T follicular helper cell (primary cell): Measurements from ENCODE around the gene USH2A.

Source experiments
- DNase-seq: peaks from one replicate; pipeline ENCODE4 v3.0.0-alpha.2; 2020; ENCODE audit warnings: low read depth

The USH2A gene

GRCh38 chr1:215863796-215864195 lies 559.5 kb downstream of the USH2A start:
- DNase-seq, result no peak

- DNase-seq, result no peak
These were observed 562.4 kb downstream of the USH2A start for GRCh38 chr1:215860833-215861232.

- no peak for DNase-seq
These were observed 565.9 kb downstream of the USH2A start for GRCh38 chr1:215857317-215857716.

DNA sequence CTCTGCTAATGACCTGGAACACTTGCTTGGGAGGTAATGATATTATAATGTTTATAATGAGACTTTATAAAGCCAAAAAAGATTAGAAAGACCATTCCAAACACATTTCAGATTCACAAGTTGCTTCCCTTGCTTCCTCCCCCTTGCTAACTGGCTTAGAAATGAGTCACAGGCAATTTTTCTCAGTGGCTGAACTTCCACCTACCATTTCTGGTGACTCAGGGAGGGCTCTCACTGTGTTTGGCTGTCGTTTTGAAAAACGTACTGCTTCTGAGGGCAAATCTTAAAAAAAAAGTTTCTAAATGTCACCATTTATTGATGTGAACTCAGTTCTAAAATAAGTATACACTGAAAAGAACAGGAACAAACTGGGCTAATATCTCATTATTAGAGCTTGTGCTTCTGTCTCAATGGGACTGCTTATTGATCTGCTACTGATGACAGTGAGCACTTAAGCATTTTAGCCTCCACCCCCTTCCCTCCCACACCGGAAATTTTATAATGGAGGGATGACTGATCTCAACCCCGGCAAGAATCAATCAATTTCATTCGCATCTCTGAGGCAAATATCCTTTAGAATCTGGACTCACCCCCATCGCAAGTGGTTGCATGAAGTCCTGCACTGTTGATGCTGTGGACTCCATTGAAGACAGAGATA lies 577.9 kb downstream of the USH2A start:
- no peak for DNase-seq

- DNase-seq, result no peak
These were observed 578.5 kb downstream of the USH2A start for GRCh38 chr1:215844777-215845176.

- DNase-seq, result no peak
These were observed 579.0 kb downstream of the USH2A start for GRCh38 chr1:215844266-215844665.

DNA sequence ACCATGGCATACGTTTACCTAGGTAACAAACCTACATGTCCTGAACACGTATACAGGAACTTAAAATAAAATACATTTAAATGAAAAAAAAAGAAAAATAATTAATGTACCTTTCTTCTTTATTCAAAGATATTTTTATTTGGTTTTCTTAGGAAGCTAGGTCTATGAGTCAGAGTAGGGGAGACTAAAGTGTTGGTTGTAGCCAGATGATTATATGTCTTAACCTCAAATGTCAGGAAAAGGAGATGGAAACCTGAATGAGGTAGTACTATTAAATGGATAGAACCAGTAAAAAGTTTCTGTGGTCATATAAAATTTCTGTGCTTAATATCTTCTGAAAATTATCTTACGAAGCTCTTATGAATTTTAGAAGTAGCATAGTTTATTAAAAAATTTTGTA lies 580.3 kb downstream of the USH2A start:
- DNase-seq, result no peak

DNA sequence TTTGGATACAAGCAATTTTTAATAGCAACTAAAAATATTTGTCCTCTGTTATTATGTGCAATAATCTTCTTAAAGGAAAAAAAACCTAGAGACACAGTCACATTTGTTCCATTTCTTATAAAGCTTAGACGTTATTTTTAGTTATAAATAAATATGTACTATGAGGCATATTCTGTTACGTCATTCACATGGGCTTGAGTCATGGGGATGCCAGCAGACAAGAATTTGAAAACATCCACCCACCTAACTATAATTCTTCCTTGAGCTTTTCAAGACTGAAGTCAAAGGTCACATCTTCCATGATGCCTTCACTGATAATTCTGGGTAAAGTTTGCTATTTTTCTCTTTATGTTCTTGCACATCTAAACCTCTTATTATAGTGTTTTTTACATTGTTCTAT lies 587.3 kb downstream of the USH2A start:
- DNase-seq, result no peak

DNA sequence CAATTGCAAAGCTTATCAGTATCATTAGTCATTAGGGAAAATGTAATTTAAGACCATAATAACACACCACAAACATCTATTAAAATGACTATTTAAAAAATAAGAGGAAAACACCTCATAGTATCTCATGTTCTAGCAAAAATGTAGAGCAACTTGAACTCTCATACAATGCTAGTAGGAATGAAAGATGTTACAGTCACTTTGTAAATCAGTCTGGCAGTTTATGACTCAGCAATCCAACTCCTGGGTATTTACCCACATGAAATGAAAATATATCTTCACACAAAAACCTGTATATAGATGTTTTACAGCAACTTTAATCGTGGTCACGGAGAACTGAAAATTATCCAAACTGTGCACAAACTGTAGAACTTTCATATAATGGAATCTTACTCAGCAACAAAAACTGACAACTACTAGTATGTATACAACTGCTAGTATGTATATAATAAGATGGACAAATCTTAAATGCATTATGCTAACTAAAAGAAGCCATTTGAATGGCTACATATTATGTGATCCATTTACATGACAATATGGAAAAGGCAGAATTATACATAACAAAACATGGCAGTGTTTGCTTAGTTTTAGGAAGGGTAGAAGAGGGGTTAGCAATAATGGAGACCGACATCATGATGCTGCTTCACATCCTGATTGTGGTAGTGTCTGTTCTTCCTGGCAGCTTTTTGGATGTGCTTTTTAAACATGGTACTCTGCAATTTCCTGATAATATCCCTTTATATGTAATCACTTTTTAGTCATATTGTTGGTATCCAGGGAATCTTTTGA lies 589.1 kb downstream of the USH2A start:
- DNase-seq, result no peak

GRCh38 chr1:215830226-215830810 lies 592.9 kb downstream of the USH2A start:
- DNase-seq, result no peak

- DNase-seq, result no peak
These were observed 598.2 kb downstream of the USH2A start for GRCh38 chr1:215825056-215825455.

DNA sequence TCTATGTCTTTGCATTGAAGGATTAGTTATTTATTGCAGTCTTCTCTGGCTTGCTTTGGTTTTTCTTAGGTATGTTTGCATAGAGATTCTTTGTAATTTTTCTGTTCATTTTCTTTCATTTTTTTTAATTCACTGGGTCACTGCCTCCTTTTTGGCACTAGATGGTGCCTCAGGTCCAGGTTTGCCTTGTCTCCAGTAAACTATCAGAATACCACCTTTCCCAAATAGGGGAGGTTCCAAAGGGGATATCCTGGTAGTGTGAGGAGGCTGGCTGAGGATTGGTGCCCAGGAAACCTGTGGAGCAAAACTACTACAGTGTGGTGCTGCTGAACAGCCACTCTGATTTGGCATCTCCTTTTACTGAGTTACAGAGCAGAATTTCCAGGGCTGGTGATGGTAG lies 599.0 kb downstream of the USH2A start:
- no peak for DNase-seq

DNA sequence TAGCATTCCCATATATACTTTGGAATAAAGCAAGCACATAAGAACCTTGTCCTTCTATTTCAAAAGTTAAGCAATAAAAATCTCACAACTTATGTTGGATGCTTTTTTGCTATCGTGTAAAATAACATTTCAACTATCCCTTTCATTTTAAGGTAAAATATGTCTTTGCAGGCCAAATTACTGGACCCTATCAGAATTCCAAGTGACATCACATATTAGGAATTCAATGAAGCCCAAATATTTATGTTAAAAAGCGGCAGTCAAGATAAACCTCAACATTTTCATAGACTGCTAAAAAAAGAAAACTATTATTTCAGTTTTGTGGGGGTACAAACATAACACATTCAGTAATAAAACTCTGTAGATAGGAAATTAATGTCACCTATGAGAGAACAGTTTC lies 604.1 kb downstream of the USH2A start:
- no peak for DNase-seq

- no peak for DNase-seq
These were observed 615.3 kb downstream of the USH2A start for GRCh38 chr1:215807911-215808436.

- DNase-seq, result no peak
These were observed 616.0 kb downstream of the USH2A start for GRCh38 chr1:215807218-215807617.

GRCh38 chr1:215797859-215798258 lies 625.4 kb downstream of the USH2A start:
- no peak for DNase-seq

DNA sequence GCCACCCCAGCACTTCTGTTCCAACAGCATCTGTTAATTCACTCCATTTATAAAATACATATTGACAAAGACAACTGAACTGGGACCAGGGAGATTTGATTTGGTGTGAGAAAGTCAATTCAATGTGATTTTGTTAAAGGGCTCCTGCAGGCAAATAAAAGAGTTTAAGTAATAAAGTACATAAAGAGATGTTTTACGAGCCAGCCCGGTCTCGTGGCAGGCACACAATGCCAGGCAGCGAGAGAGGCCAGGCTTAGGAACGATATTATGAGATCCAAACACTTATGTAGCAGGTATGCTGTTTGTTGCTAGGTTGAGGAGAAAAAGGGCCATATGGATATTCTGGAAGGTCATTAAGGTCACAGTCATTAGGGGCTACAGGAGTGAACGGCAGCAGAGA lies 629.1 kb downstream of the USH2A start:
- DNase-seq, result no peak

- DNase-seq, result no peak
These were observed 630.1 kb downstream of the USH2A start for GRCh38 chr1:215793180-215793579.

DNA sequence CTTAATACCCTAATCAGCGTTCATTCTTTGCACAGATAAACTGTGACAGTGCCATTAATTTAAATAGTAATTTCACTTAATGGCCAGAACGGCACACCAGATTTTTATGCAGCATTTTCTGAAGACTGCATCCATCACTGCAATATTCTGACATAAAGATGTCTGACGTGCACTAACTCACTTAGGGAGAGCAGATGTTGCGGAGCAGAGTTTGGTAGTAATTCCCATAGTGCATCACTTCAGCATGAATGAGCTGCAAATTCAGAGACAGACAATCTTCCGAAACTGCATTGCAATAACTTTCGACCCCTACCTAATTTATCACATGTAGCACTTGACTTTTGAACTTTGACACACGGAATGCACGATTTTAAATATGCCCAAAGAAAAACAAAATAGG lies 630.8 kb downstream of the USH2A start:
- DNase-seq, result no peak

DNA sequence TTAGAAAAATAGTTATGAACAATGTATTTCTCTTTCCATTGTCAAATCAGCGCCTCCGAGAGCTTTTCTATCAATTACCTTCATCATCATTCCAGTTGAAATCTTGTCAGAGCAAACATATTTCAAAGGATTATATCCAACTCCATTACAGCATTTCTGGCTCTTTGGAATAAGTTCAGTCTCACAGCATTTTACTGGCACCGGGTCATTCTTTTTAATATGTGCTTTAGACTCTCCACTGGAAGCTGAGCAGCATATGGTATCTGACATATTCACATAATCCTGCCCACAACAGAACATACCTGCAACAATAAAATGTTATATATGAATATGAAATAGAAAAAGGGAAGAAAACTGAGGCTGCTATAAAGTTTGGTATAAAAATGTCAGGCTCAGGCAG lies 633.3 kb downstream of the USH2A start:
- DNase-seq, result no peak

- no peak for DNase-seq
These were observed 636.3 kb downstream of the USH2A start for GRCh38 chr1:215786997-215787396.

- no peak for DNase-seq
These were observed 642.6 kb downstream of the USH2A start for GRCh38 chr1:215780641-215781040.

GRCh38 chr1:215780139-215780538 lies 643.1 kb downstream of the USH2A start:
- no peak for DNase-seq
